ENCODE measurements around the gene C1orf94.

The C1orf94 gene

GRCh38 chr1:34176830-34177603 lies at the start of gene C1orf94:
TSS of gene C1orf94 (plus strand) at chr1:34176907. CDS start at chr1:34177790, 883 bp downstream.
- H3K4me3 ChIP-seq (ENCODE audit: low read length): no peak within 1 kb of the TSS
- DNase-seq (ENCODE audit: low read depth): no peak
- TF ChIP-seq, protein P1, sequence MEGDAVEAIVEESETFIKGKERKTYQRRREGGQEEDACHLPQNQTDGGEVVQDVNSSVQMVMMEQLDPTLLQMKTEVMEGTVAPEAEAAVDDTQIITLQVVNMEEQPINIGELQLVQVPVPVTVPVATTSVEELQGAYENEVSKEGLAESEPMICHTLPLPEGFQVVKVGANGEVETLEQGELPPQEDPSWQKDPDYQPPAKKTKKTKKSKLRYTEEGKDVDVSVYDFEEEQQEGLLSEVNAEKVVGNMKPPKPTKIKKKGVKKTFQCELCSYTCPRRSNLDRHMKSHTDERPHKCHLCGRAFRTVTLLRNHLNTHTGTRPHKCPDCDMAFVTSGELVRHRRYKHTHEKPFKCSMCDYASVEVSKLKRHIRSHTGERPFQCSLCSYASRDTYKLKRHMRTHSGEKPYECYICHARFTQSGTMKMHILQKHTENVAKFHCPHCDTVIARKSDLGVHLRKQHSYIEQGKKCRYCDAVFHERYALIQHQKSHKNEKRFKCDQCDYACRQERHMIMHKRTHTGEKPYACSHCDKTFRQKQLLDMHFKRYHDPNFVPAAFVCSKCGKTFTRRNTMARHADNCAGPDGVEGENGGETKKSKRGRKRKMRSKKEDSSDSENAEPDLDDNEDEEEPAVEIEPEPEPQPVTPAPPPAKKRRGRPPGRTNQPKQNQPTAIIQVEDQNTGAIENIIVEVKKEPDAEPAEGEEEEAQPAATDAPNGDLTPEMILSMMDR (IDR thresholded peaks at IDR 0.05; ENCODE audit: insufficient read depth, low read depth, low read length, missing control alignments): no peak

GRCh38 chr1:34127006-34128000 lies 49.4 kb upstream of the C1orf94 start:
- H3K4me3 ChIP-seq (ENCODE audit: low read length): no peak overlapping the region
- DNase-seq (ENCODE audit: low read depth): no peak
- TF ChIP-seq, protein P1 (IDR thresholded peaks at IDR 0.05; ENCODE audit: insufficient read depth, low read depth, low read length, missing control alignments): no peak

- DNase-seq (ENCODE audit: low read depth): no peak
- H3K4me3 ChIP-seq (ENCODE audit: low read length): no peak overlapping the region
- TF ChIP-seq, protein P1 (IDR thresholded peaks at IDR 0.05; ENCODE audit: insufficient read depth, low read depth, low read length, missing control alignments): no peak
These were observed 48.4 kb upstream of the C1orf94 start for GRCh38 chr1:34128186-34128889.

DNA sequence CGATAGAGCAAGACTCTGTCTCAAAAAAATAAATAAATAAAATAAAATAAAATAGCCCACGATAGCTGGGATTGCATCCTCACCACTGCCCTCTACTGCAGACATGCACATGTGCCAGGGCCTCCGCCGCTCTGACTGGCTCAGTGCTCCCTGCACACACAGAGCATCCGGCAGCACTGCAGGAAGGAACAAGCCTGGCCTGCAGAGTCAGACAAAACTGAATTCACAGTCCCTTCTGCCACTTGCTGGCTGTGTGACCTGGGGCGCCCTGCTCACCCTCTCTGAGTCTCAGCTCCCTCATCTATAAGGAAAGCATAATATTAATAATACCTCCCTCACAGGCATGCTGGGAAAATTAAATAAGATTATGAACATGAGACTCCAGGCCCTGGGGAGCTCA lies 47.1 kb upstream of the C1orf94 start:
- no peak for DNase-seq (ENCODE audit: low read depth)
- TF ChIP-seq, protein P1 (IDR thresholded peaks at IDR 0.05; ENCODE audit: insufficient read depth, low read depth, low read length, missing control alignments): no peak
- H3K4me3 ChIP-seq (ENCODE audit: low read length): no peak overlapping the region

- no peak for DNase-seq (ENCODE audit: low read depth)
- TF ChIP-seq, protein P1 (IDR thresholded peaks at IDR 0.05; ENCODE audit: insufficient read depth, low read depth, low read length, missing control alignments): no peak
- no peak overlapping the region for H3K4me3 ChIP-seq (ENCODE audit: low read length)
These were observed 46.4 kb upstream of the C1orf94 start for GRCh38 chr1:34130306-34130705.

GRCh38 chr1:34131396-34132160 lies 45.1 kb upstream of the C1orf94 start:
- TF ChIP-seq, protein P1 (IDR thresholded peaks at IDR 0.05; ENCODE audit: insufficient read depth, low read depth, low read length, missing control alignments): no peak
- no peak overlapping the region for H3K4me3 ChIP-seq (ENCODE audit: low read length)
- no peak for DNase-seq (ENCODE audit: low read depth)
